Measurements from ENCODE around the gene SYT9.

DNA sequence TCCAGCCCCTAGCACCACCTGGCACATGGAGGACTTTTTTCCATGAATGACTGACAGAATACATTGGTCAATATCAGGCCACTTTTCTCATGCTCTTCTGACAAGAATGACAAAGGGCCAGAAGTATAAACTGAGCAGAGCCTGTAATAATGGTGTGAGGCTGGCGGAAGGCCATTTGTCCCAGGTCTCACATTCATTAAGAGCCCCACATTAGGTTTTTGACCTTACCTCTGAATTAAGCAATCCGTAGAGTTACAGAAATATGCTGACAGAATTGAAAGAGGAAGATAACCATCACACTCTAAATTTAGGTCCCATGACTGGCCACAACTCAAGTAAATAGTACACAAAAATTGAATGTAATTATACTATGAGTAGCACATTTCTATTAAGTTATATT, 55.2 kb downstream of the SYT9 start:
- no peak for TF ChIP-seq POLR2A (IDR thresholded peaks at IDR 0.05)
- TF ChIP-seq, protein P1, sequence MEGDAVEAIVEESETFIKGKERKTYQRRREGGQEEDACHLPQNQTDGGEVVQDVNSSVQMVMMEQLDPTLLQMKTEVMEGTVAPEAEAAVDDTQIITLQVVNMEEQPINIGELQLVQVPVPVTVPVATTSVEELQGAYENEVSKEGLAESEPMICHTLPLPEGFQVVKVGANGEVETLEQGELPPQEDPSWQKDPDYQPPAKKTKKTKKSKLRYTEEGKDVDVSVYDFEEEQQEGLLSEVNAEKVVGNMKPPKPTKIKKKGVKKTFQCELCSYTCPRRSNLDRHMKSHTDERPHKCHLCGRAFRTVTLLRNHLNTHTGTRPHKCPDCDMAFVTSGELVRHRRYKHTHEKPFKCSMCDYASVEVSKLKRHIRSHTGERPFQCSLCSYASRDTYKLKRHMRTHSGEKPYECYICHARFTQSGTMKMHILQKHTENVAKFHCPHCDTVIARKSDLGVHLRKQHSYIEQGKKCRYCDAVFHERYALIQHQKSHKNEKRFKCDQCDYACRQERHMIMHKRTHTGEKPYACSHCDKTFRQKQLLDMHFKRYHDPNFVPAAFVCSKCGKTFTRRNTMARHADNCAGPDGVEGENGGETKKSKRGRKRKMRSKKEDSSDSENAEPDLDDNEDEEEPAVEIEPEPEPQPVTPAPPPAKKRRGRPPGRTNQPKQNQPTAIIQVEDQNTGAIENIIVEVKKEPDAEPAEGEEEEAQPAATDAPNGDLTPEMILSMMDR (IDR thresholded peaks at IDR 0.05), result no peak

Measured in prostate gland (tissue), 2 donors.